Activated CD4-positive, alpha-beta memory T cell treated with anti-CD3 and anti-CD28 coated beads, Interleukin-2, amount 10 ng/mL, durations not matched to agents 7 days and 5 days (primary cell): Measurements from ENCODE around the gene ARL6IP6. TPM values are rescaled to one million over a fixed set of nuclear protein-coding genes. Genes with fewer than 3 reads are reported as not detected.
"Not testable (repeated sequence)": the region's sequence is repeated elsewhere in the genome, so short reads cannot be mapped to it uniquely, and the experiment has no call there.

Source experiments
- CTCF ChIA-PET: fragments of 350-600 bp; sonication (Branson Sonifier 250); formaldehyde crosslinking; loops from one replicate; lab custom pipeline; 2021; ENCODE audit warnings: antibody characterized with exemption, inconsistent platforms; lab: Charles Lee
- POLR2A ChIA-PET: fragments of 350-600 bp; sonication (Branson Sonifier 250); formaldehyde crosslinking; loops from one replicate; lab custom pipeline; 2021; ENCODE audit warnings: antibody characterized with exemption; lab: Charles Lee
- DNase-seq: peaks from one replicate; pipeline ENCODE4 v3.0.0-alpha.2; 2020
- H3K27ac Mint-ChIP-seq: one replicate; pipeline ENCODE4 v1.8.0; 2021; ENCODE audit warnings: mild to moderate bottlenecking, mixed read lengths
- H3K27me3 Mint-ChIP-seq: one replicate; pipeline ENCODE4 v1.8.0; 2021; ENCODE audit warnings: mixed read lengths
- H3K36me3 Mint-ChIP-seq: one replicate; pipeline ENCODE4 v1.8.0; 2021; ENCODE audit warnings: low read depth, mixed read lengths
- H3K4me1 Mint-ChIP-seq: one replicate; pipeline ENCODE4 v1.8.0; 2021; ENCODE audit warnings: mixed read lengths
- H3K4me3 Mint-ChIP-seq: one replicate; pipeline ENCODE4 v1.8.0; 2021; ENCODE audit warnings: mild to moderate bottlenecking, mixed read lengths
- H3K9me3 Mint-ChIP-seq: one replicate; pipeline ENCODE4 v1.8.0; 2021; ENCODE audit warnings: mixed read lengths
- total RNA-seq, 2 experiments: library from RNA; stranded (reverse); gene quantifications; one replicate each; pipeline ENCODE4 v1.2.3, GENCODE V29; 2021

ARL6IP6 gene
- total RNA-seq, 2 experiments from 2014 or later: 47.0 to 48.7 TPM

DNA sequence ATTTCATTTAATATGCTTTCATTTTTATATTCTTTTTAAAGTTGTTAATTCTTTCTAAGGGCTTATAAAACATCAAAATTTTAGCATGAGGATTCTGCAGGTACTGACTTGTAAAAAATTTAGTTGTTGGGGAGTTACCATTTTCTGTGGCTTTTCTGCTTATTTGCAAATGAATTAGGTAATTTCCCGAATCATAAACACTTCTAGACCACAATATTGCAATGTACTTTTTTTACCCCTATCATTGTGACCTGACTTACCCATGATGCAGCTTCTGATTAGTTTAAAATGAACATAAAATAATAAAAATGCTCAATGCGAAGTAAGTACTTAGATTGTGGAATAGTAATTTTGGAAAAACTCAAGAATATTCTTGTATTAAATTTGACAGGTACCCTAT lies 11.4 kb downstream of the ARL6IP6 start:
- CTCF ChIA-PET: interaction anchor here (0.8 to 3.0 kb wide), 3 partner anchors 13 to 16 kb away, joined by 5 to 15 read pairs (median 9); partner anchors contain the start of gene PRPF40A
- H3K27ac Mint-ChIP-seq: no peak overlapping the region
- POLR2A ChIA-PET: interaction anchor here (1.2 to 3.7 kb wide), 3 partner anchors 12 to 37 kb away, joined by 3 to 82 read pairs (median 6); partner anchors contain the start of genes ARL6IP6 and PRPF40A

DNA sequence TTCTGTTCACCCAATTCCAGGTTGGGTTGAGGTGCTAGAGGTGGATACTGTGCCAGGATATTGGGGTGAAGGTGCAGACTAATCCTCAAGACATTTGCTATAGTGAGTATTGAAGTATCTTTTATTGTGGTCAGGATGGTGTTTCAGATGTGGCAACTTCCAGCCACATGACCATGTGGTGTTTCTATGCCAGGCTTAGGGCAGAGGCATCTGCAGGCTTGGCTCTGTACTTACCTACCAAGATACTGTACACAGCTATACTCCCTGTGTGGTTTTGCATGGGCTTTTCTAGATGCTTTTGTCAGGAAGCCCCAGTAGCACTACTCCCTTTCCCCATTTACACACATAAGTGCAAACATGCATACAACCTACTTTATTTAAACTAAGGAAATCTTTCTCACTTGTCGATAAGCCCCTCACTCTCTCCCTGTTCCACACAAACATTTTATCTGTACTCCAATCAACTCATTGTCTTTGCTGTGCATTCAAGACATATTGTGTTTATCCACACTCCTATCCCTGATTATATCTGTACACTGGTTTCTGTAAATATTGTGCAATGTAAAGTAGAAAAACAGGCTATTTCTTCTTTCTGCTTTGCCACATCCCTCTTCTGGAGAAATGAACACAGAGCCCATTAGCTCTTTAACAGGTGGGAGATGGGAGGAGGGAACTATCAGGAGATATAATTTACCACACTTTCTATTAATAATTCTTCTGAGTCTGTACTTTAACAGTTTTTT lies 12.3 kb downstream of the ARL6IP6 start:
- ChIA-PET CTCF (interaction anchor here (1.0 to 3.0 kb wide), 2 partner anchors 10 to 12 kb away, joined by 4 to 15 read pairs; no protein-coding TSS in a partner anchor), POLR2A (interaction anchor here (1.2 to 3.7 kb wide), 2 partner anchors 13 to 37 kb away, joined by 6 to 82 read pairs; partner anchors contain the start of genes ARL6IP6 and PRPF40A)
- no peaks in the 10 kb centered on the region for H3K9me3 Mint-ChIP-seq
- no peaks in the 10 kb centered on the region for H3K27me3 Mint-ChIP-seq
- H3K27ac Mint-ChIP-seq: peak overlapping the region; percentile 65
- no peak overlapping the region for H3K4me3 Mint-ChIP-seq
- peaks cover 31% of the 10 kb centered on the region for H3K4me1 Mint-ChIP-seq
- H3K36me3 Mint-ChIP-seq: peaks cover 12% of the 10 kb centered on the region
- peak; percentile 65 for DNase-seq

More for the DNA sequence above, 11.4 kb downstream of the ARL6IP6 start:
- DNase-seq: no peak
- Mint-ChIP-seq H3K27me3 (no peaks in the 10 kb centered on the region), H3K4me1 (peaks cover 31% of the 10 kb centered on the region), H3K36me3 (peaks cover 6% of the 10 kb centered on the region), H3K4me3 (no peak overlapping the region), H3K9me3 (no peaks in the 10 kb centered on the region)

DNA sequence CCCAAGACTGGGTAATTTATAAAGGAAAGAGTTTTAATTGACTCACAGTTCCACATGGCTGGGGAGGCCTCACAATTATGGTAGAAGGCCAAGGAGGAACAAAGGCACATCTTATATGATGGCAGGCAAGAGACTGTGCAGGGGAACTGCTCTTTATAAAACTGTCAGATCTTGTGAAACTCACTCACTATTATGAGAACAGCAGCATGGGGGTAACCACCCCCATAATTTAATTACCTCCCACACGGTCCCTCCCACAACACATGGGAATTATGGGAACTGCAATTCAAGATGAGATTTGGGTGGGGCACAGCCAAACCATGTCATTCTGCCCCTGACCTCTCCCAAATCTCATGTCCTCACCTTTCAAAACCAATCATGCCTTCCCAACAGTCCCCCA lies 19.1 kb downstream of the ARL6IP6 start:
- DNase-seq, CTCF ChIA-PET, H3K27ac Mint-ChIP-seq, H3K9me3 Mint-ChIP-seq, H3K4me1 Mint-ChIP-seq, H3K4me3 Mint-ChIP-seq, H3K27me3 Mint-ChIP-seq: not testable (repeated sequence)
- POLR2A ChIA-PET: interaction anchor here (0.6 kb wide), 1 partner anchor 1418 kb away, joined by 3 read pairs; no protein-coding TSS in a partner anchor
- peaks cover 45% of the 10 kb centered on the region for H3K36me3 Mint-ChIP-seq

DNA sequence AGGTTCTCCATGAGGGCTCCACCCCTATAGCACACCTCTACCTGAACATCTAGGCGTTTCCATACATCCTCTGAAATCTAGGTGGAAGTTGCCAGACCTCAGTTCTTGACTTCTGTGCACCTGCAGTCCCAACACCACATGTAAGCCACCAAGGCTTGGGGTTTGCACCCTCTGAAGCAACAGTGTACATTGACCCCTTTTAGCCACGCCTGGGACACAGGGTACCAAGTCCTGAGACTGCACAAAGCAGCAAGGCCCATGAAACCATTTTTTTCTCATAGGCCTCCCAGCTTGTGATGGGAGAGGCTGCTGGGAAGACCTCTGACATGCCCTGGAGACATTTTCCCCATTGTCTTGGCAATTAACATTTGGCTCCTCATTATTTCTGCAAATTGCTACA lies 20.0 kb downstream of the ARL6IP6 start:
- no peak for DNase-seq
- H3K36me3 Mint-ChIP-seq: peaks cover 50% of the 10 kb centered on the region
- H3K27me3 Mint-ChIP-seq: no peaks in the 10 kb centered on the region
- ChIA-PET CTCF (interaction anchor here (1.2 kb wide), 1 partner anchor 18 kb away, joined by 3 read pairs; no protein-coding TSS in a partner anchor), POLR2A (no interaction called here)
- H3K4me3 Mint-ChIP-seq: no peak overlapping the region
- H3K9me3 Mint-ChIP-seq: no peaks in the 10 kb centered on the region
- H3K27ac Mint-ChIP-seq: no peak overlapping the region
- H3K4me1 Mint-ChIP-seq: no peaks in the 10 kb centered on the region

DNA sequence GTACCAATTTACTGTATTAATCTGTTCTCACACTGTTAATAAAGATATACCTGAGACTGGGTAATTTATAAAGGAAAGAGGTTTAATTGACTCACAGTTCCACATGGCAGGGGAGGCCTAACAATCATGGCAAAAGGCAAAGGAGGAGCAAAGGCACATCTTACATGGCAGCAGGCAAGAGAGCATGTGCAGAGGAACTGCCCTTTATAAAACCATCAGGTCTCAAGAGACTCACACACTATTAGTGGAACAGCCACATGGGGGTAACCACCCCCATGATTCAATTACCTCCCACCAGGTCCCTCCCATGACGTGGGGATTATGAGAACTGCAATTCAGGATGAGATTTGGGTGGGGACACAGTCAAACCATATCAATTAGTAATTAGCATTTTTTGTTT lies 21.3 kb downstream of the ARL6IP6 start:
- H3K4me3 Mint-ChIP-seq, H3K4me1 Mint-ChIP-seq, H3K27me3 Mint-ChIP-seq, H3K27ac Mint-ChIP-seq, DNase-seq, POLR2A ChIA-PET, H3K9me3 Mint-ChIP-seq: not testable (repeated sequence)
- CTCF ChIA-PET: interaction anchor here (1.2 to 1.5 kb wide), 2 partner anchors 23 to 25 kb away, joined by 3 to 8 read pairs; partner anchors contain the start of gene PRPF40A
- H3K36me3 Mint-ChIP-seq: peaks cover 47% of the 10 kb centered on the region

DNA sequence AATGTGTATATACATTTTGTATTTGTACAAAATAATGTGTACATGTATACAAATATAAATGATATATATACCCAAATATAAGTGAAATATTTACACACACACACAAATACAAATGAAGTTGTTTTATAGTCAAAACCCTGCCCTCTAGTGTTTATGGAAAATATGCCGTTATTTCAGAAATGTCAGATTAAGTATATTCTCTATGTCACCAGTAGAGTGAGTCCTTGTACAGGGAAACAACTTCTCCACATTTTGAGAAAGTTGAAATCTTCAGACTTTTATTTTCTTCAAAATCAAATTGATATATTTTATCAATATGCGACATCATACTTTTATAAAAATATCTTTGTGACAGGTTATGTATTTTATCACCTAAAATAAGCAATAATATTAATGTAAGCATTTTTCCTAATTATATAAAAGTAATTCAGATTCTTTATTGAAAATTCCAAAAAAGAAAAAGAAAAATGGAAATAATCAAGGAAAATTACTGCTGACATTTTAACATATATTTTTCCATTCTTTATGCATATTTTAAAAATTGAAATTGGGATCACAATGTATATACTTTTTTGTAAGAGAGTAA lies 22.4 kb downstream of the ARL6IP6 start:
- POLR2A ChIA-PET: no interaction called here
- DNase-seq: no peak
- CTCF ChIA-PET: interaction anchor here (0.6 to 1.5 kb wide), 3 partner anchors 10 to 26 kb away, joined by 3 to 8 read pairs (median 4); partner anchors contain the start of gene PRPF40A
- H3K27ac Mint-ChIP-seq: no peak overlapping the region
- peaks cover 40% of the 10 kb centered on the region for H3K36me3 Mint-ChIP-seq
- no peaks in the 10 kb centered on the region for H3K4me1 Mint-ChIP-seq
- H3K4me3 Mint-ChIP-seq: no peak overlapping the region
- no peaks in the 10 kb centered on the region for H3K9me3 Mint-ChIP-seq
- no peaks in the 10 kb centered on the region for H3K27me3 Mint-ChIP-seq

DNA sequence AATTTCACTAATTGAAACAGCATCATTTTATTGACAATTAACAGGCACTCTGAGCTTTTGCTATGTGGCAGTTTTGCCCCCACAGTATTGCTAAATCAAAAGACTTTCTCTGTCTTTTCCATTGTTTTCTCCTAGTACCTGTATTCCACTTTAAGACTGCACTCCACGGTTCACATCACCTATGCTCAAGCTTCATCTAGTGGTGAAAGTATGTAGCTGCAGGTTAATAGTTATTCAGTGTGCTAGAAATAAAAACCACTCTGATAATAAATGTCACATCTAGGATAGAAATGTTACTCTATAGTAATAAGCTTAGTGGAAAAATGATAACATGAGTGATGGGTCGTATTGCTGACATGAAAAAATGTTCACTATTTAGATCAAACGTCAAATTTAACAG lies 24.6 kb downstream of the ARL6IP6 start:
- no peak overlapping the region for H3K4me3 Mint-ChIP-seq
- no peaks in the 10 kb centered on the region for H3K9me3 Mint-ChIP-seq
- DNase-seq: no peak
- POLR2A ChIA-PET: interaction anchor here (2.1 kb wide), 1 partner anchor 25 kb away, joined by 14 read pairs; the partner anchor contains the start of genes ARL6IP6 and PRPF40A
- H3K27ac Mint-ChIP-seq: no peak overlapping the region
- no peaks in the 10 kb centered on the region for H3K27me3 Mint-ChIP-seq
- CTCF ChIA-PET: interaction anchor here (1.1 to 3.3 kb wide), 6 partner anchors 8 to 71 kb away, joined by 3 to 25 read pairs (median 8); partner anchors contain the start of gene PRPF40A
- H3K4me1 Mint-ChIP-seq: no peaks in the 10 kb centered on the region
- peaks cover 26% of the 10 kb centered on the region for H3K36me3 Mint-ChIP-seq

DNA sequence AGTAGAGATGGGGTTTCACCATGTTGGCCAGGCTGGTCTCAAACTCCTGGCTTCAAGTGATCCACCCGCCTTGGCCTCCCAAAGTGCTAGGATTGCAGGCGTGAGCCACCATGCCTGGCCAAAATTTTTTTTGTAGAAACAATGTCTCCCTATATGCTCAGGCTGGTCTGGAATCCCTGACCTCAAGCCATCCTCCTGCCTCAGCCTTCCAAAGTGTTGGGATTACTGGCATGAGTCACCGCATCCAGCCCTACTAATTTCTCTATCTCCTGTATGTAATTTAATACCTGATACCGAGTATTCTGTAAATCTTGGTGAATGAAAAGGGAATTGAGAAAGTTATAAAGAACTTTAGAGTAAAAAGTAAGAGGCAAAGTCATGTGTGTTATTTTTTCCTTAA lies 29.3 kb downstream of the ARL6IP6 start:
- H3K4me3 Mint-ChIP-seq, H3K9me3 Mint-ChIP-seq, DNase-seq, H3K27me3 Mint-ChIP-seq, H3K27ac Mint-ChIP-seq, POLR2A ChIA-PET, CTCF ChIA-PET, H3K4me1 Mint-ChIP-seq: not testable (repeated sequence)
- H3K36me3 Mint-ChIP-seq: peaks cover 34% of the 10 kb centered on the region

DNA sequence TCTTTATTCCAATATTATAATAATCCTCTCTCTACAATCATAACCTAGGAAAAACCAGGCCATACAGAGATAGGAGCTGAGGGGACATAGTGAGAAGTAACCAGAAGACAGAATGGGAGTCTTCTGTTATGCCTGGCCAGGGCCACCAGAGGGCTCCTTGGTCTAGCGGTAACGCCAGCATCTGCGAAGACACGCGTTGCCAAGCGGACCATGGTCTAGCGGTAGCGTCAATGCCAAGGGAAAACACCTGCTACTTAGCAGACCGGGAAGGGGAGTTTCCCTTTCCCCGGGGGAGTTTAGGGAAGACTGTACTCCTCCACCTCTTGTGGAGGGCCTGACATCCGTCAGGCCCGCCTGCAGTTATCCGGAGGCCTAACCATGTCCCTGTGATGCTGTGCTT lies 36.6 kb downstream of the ARL6IP6 start:
- Mint-ChIP-seq H3K27me3 (no peaks in the 10 kb centered on the region), H3K36me3 (peaks cover 52% of the 10 kb centered on the region), H3K4me1 (no peaks in the 10 kb centered on the region), H3K27ac (no peak overlapping the region), H3K4me3 (no peak overlapping the region), H3K9me3 (no peaks in the 10 kb centered on the region)
- ChIA-PET POLR2A (no interaction called here), CTCF (no interaction called here)
- DNase-seq: no peak

DNA sequence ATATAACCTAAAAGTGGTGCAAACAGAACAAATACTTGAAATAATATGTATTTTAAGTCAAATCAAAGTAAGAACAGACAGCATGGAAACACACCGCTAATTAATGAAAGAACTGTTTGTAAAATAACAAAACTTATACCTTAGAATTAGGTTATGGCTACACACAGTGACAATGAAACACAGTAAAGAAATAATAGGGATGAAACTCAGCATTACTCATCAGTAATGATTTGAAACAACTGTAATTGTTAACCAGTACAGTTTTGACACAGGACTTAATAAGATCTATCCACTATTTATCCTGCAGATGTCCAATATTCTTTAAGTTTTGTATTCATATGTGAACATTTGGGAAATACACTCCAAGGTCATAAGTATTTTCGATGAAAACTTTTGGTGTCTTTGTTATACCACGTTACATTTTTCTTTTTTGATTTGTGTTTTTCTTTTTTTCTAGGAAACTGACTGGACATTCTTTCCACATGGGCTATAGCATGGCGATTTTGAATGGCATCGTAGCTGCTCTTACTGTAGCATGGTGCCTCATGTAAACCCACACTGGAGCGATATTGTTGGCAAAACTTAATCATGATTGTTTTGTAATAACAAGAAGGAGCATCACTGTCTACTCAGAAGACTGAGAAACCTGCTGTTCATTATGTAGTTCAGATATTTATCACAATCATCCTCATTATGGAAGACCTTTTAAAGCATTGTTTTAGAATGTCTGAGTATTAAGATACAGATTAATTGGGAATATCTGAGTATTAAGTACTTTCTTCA lies 41.1 kb downstream of the ARL6IP6 start:
- no peaks in the 10 kb centered on the region for H3K4me1 Mint-ChIP-seq
- no peaks in the 10 kb centered on the region for H3K27me3 Mint-ChIP-seq
- H3K9me3 Mint-ChIP-seq: no peaks in the 10 kb centered on the region
- no peak for DNase-seq
- ChIA-PET POLR2A (no interaction called here), CTCF (no interaction called here)
- no peak overlapping the region for H3K4me3 Mint-ChIP-seq
- H3K27ac Mint-ChIP-seq: no peak overlapping the region
- H3K36me3 Mint-ChIP-seq: peaks cover 53% of the 10 kb centered on the region

DNA sequence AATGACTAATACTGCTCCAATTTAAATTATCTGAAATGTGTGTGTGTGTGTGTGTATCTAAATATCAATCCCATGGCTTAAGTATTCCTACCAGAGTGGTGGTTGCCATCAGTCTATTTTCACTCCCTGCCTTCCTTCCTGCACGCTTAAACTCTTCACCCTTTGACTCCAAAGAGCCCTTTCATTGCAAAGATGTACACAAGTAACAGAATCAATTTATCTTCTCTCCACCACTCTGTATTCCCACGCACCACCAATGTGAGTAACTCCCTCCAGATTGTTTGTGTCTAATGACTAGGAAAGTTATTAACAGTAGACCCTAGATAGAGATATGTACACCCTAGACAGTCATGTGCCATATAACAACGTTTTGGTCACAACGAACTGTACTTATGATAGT lies 42.8 kb downstream of the ARL6IP6 start:
- ChIA-PET CTCF (no interaction called here), POLR2A (no interaction called here)
- DNase-seq: no peak
- Mint-ChIP-seq H3K27ac (no peak overlapping the region), H3K36me3 (peaks cover 48% of the 10 kb centered on the region), H3K4me1 (no peaks in the 10 kb centered on the region), H3K27me3 (no peaks in the 10 kb centered on the region), H3K4me3 (no peak overlapping the region), H3K9me3 (no peaks in the 10 kb centered on the region)

DNA sequence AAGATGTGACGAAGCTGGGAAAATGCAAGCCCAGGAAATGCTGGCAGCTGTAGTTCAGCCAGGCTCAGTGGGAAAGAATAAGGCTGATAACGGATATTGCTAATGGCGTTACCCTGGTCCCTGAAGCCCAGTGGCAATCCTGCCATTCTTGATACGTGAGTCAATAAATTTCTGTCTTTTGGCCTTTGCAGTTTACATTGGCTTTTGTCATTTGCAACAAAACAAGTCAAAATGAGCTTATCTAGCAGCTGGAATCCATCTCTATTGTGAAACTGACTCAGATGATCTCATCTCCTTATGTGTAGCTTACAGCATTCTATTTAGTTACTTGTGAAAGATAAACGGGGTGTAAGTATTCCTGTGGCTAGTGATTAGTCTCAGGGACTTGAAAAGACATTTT lies 43.8 kb downstream of the ARL6IP6 start:
- DNase-seq: no peak
- peaks cover 38% of the 10 kb centered on the region for H3K36me3 Mint-ChIP-seq
- CTCF ChIA-PET: no interaction called here
- H3K4me3 Mint-ChIP-seq: no peak overlapping the region
- no peaks in the 10 kb centered on the region for H3K4me1 Mint-ChIP-seq
- POLR2A ChIA-PET: no interaction called here
- no peak overlapping the region for H3K27ac Mint-ChIP-seq
- no peaks in the 10 kb centered on the region for H3K9me3 Mint-ChIP-seq
- H3K27me3 Mint-ChIP-seq: no peaks in the 10 kb centered on the region
